Epithelial cell of proximal tubule (primary cell): ENCODE measurements around the gene ITPA. TPM values are rescaled to one million over a fixed set of nuclear protein-coding genes. Genes with fewer than 3 reads are reported as not detected.

Experiments
- DNase-seq: peaks from one replicate; pipeline ENCODE4 v3.0.0-alpha.2; 2011; ENCODE audit warnings: low read depth
- H3K4me3 ChIP-seq: 2 replicates; pipeline ENCODE4 v1.5.1; 2011; ENCODE audit warnings: low read depth, mild to moderate bottlenecking, low read length
- total RNA-seq: library from RNA; depleted of rRNA; stranded (reverse); fragments of >200 nt; gene quantifications from 2 replicates; pipeline ENCODE4 v1.2.3, GENCODE V29; 2015
- TF ChIP-seq, protein P1 (sequence below): conservative IDR thresholded peaks from 2 replicates; pipeline ENCODE4 v1.5.1; 2012; ENCODE audit warnings: low read depth, mild to moderate bottlenecking, low read length

Gene ITPA
- total RNA-seq, 1 donor from 2014 or later = 106 TPM

- TF ChIP-seq, protein P1, sequence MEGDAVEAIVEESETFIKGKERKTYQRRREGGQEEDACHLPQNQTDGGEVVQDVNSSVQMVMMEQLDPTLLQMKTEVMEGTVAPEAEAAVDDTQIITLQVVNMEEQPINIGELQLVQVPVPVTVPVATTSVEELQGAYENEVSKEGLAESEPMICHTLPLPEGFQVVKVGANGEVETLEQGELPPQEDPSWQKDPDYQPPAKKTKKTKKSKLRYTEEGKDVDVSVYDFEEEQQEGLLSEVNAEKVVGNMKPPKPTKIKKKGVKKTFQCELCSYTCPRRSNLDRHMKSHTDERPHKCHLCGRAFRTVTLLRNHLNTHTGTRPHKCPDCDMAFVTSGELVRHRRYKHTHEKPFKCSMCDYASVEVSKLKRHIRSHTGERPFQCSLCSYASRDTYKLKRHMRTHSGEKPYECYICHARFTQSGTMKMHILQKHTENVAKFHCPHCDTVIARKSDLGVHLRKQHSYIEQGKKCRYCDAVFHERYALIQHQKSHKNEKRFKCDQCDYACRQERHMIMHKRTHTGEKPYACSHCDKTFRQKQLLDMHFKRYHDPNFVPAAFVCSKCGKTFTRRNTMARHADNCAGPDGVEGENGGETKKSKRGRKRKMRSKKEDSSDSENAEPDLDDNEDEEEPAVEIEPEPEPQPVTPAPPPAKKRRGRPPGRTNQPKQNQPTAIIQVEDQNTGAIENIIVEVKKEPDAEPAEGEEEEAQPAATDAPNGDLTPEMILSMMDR = no peak
- no peak for DNase-seq
- no peak overlapping the region for H3K4me3 ChIP-seq
Measured at GRCh38 chr20:3222635-3223600, 13.6 kb downstream of the ITPA start.

- TF ChIP-seq, protein P1 = no peak
- H3K4me3 ChIP-seq = no peak overlapping the region
- no peak for DNase-seq
Measured at GRCh38 chr20:3223651-3223993, 14.3 kb downstream of the ITPA start.

DNA sequence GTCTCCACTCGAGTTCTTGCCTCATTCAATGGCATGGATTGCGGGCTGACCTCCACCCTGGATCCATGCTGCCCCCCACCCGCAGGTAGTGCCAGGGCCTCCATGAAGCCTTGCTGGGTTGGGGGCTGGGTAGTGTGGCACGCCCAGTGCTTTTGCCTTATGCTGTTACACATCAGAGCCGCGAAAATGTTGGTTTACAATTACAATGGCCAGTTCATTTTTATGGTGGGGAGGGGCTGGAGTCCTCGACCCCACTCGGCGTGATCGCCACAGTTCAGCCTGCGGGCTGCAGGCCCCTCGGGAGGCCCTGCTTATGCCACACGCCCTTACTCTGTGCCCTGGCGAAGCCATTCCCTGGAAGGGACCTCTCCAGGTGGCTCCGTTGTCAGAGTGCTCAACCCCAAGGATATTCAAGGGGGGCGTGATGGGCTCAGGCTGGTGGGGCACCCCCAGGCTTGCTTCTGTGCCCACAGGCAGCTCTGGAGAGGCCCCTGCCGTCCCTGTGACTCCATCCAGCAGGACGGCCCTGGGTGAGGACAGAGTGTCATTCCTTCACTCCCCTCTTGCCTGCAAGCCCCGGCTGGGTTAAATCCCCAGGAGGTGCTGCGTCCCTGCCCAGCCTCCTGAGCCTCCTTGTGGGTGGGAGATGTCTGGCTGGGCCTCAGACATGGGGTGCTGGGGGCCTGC lies 14.8 kb downstream of the ITPA start:
- TF ChIP-seq, protein P1 = no peak
- DNase-seq = no peak
- H3K4me3 ChIP-seq = no peak overlapping the region

DNA sequence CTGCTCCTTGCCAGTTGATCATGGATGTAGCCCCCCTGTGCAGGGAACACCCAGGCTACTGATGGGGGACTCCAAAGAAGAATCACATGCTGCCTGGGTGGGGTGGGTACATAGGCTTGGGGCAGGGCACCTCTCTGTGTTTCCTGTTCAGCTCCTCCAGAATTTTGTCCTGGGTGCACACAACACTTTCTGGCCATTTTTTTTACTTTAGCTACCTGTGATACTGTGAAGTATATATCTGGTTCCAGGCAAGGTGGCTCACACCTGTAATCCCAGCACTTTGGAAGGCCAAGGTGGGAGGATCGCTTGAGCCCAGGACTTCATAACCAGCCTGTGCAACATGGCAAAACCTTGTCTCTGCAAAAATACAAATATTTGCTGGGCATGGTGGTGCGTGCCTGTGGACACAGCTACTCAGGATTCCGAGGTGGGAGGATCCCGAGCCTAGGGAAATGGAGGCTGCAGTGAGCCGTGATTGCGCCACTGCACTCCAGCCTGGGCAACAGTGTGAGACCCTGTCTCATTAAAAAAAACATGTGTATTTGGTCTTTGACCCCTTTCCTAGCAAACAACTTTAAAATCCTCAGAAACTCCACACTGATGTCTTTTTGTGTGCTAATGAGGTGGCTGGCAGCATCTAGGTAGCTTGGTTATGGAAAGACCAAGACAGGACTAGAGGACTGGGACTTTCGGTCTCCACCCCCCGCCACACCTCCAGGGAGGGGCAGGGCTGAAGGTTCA lies 15.6 kb downstream of the ITPA start:
- no peak for DNase-seq
- TF ChIP-seq, protein P1 = no peak
- no peak overlapping the region for H3K4me3 ChIP-seq

- TF ChIP-seq, protein P1 = no peak
- H3K4me3 ChIP-seq = no peak overlapping the region
- no peak for DNase-seq
Measured at GRCh38 chr20:3226093-3226492, 16.8 kb downstream of the ITPA start.

- DNase-seq = no peak
- H3K4me3 ChIP-seq = no peak overlapping the region
- TF ChIP-seq, protein P1 = no peak
Measured at GRCh38 chr20:3226864-3227263, 17.6 kb downstream of the ITPA start.
